ENCODE measurements around the gene PEPD.

- no peak for TF ChIP-seq RAD21 (IDR thresholded peaks at IDR 0.05; ENCODE audit: low read length)
- no peak for TF ChIP-seq CTCF (conservative IDR thresholded peaks at IDR 0.05; ENCODE audit: low read depth, low read length)
- TF ChIP-seq POLR2A (IDR thresholded peaks at IDR 0.05; ENCODE audit: low read depth, low read length) = no peak
- TF ChIP-seq BHLHE40 (IDR thresholded peaks at IDR 0.05; ENCODE audit: low read depth, low read length) = no peak
- no peak for TF ChIP-seq ELK1 (IDR thresholded peaks at IDR 0.05; ENCODE audit: borderline replicate concordance, low read depth, low read length)
- TF ChIP-seq USF2 (IDR thresholded peaks at IDR 0.05; ENCODE audit: low read depth, low read length) = no peak
- no peak for TF ChIP-seq RFX5 (IDR thresholded peaks at IDR 0.05; ENCODE audit: low read depth, low read length)
- TF ChIP-seq MAZ (IDR thresholded peaks at IDR 0.05; ENCODE audit: borderline replicate concordance, low read depth, low read length) = no peak
- no peak for TF ChIP-seq SMC3 (IDR thresholded peaks at IDR 0.05; ENCODE audit: low read depth, low read length)
- TF ChIP-seq MXI1 (IDR thresholded peaks at IDR 0.05; ENCODE audit: borderline replicate concordance, low read depth, low read length) = no peak
- no peak for TF ChIP-seq CEBPB (IDR thresholded peaks at IDR 0.05; ENCODE audit: low read depth, low read length)
- TF ChIP-seq MAFK (IDR thresholded peaks at IDR 0.05; ENCODE audit: low read depth, low read length) = no peak
- TF ChIP-seq NFE2L2 (IDR thresholded peaks at IDR 0.05; ENCODE audit: low read depth, low read length) = no peak
- no peak for TF ChIP-seq RCOR1 (IDR thresholded peaks at IDR 0.05; ENCODE audit: insufficient replicate concordance, low read length)
These were observed 25.1 kb upstream of the PEPD start for GRCh38 chr19:33546656-33547055.
